ENCODE data around the gene BEGAIN.

BEGAIN gene

GRCh38 chr14:100599981-100600380 is 12.8 kb upstream of the BEGAIN start:
- DNase-seq, result no peak

- no peak for DNase-seq
These were observed 7.4 kb upstream of the BEGAIN start for GRCh38 chr14:100594625-100594951.

GRCh38 chr14:100593751-100594624 is 6.8 kb upstream of the BEGAIN start:
- DNase-seq, result no peak

GRCh38 chr14:100592972-100593371 is 5.8 kb upstream of the BEGAIN start:
- no peak for DNase-seq

GRCh38 chr14:100592461-100592891 is 5.3 kb upstream of the BEGAIN start:
- no peak for DNase-seq

- no peak for DNase-seq
These were observed 4.5 kb upstream of the BEGAIN start for GRCh38 chr14:100591453-100592371.

GRCh38 chr14:100590726-100591452 is 3.7 kb upstream of the BEGAIN start:
- DNase-seq, result no peak

GRCh38 chr14:100589760-100590469 is 2.7 kb upstream of the BEGAIN start:
- no peak for DNase-seq

- DNase-seq, result no peak
These were observed 2.0 kb upstream of the BEGAIN start for GRCh38 chr14:100589071-100589759.

GRCh38 chr14:100588671-100589070 is 1.5 kb upstream of the BEGAIN start:
- no peak for DNase-seq

- DNase-seq, result no peak
These were observed 670 bp upstream of the BEGAIN start for GRCh38 chr14:100587763-100588411.

- no peak for DNase-seq
These were observed 673 bp downstream of the BEGAIN start for GRCh38 chr14:100586403-100587085.

- no peak for DNase-seq
These were observed 1.1 kb downstream of the BEGAIN start for GRCh38 chr14:100586153-100586402.

- no peak for DNase-seq
These were observed 1.6 kb downstream of the BEGAIN start for GRCh38 chr14:100585448-100586152.

- DNase-seq, result no peak
These were observed 2.9 kb downstream of the BEGAIN start for GRCh38 chr14:100584056-100585031.

- DNase-seq, result no peak
These were observed 4.0 kb downstream of the BEGAIN start for GRCh38 chr14:100583245-100583644.

GRCh38 chr14:100582496-100583165 is 4.6 kb downstream of the BEGAIN start:
- DNase-seq, result no peak

All from CD4-positive, alpha-beta T cell treated with Interleukin-17A for 4 hours (primary cell).